Loucy (cell line): ENCODE measurements around the gene FRMD4A.
"Not testable (repeated sequence)": the region's sequence is repeated elsewhere in the genome, so short reads cannot be mapped to it uniquely, and the experiment has no call there.

Experiments used
- EZH2phosphoT487 ChIP-seq: fragments of 200-600 bp; IDR thresholded peaks from 2 replicates; pipeline ENCODE4 v1.6.1; 2018; ENCODE audit warnings: antibody characterized with exemption, mild to moderate bottlenecking, moderate library complexity, borderline replicate concordance
- TF ChIP-seq, protein P1 (sequence below): fragments of 200-600 bp; sonication (generic); conservative IDR thresholded peaks from 2 replicates; pipeline ENCODE4 v1.5.1; 2014; ENCODE audit warnings: mild to moderate bottlenecking, antibody characterized with exemption, low read length

DNA sequence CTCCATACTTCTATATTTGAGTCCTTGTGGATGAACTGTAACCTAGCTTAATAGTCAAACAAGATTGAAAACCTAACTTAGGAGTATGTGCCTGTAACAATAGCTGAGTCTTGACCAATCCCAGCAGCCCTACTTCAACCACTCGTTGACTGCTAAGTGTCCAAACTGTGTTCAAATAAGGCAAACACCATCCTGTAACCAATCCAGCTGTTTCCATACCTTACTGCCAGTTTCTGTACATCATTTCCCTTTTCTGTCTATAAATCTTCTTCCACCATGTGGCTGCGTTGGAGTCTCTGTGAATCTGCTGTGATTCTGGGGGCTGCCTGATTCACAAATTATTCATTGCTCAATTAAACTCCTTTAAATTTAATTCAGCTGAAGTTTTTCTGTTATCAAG lies 195.5 kb downstream of the FRMD4A start:
- TF ChIP-seq, protein P1, sequence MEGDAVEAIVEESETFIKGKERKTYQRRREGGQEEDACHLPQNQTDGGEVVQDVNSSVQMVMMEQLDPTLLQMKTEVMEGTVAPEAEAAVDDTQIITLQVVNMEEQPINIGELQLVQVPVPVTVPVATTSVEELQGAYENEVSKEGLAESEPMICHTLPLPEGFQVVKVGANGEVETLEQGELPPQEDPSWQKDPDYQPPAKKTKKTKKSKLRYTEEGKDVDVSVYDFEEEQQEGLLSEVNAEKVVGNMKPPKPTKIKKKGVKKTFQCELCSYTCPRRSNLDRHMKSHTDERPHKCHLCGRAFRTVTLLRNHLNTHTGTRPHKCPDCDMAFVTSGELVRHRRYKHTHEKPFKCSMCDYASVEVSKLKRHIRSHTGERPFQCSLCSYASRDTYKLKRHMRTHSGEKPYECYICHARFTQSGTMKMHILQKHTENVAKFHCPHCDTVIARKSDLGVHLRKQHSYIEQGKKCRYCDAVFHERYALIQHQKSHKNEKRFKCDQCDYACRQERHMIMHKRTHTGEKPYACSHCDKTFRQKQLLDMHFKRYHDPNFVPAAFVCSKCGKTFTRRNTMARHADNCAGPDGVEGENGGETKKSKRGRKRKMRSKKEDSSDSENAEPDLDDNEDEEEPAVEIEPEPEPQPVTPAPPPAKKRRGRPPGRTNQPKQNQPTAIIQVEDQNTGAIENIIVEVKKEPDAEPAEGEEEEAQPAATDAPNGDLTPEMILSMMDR, result not testable (repeated sequence)
- TF ChIP-seq EZH2phosphoT487, result not testable (repeated sequence)
